Adipose tissue (tissue), 3 donors: ENCODE data around the gene MED7. TPM values are rescaled to one million over a fixed set of nuclear protein-coding genes. Genes with fewer than 3 reads are reported as not detected.

ENCODE experiments used
- H3K27ac ChIP-seq: one replicate; pipeline ENCODE4 v1.5.1; 2013; ENCODE audit warnings: low read depth, low read length
- WGBS, 3 donors: extraction: QIAGEN DNeasy Blood & Tissue Kit; methylation state at CpG; one replicate each; pipeline ENCODE4 v1.1.7; 2013; 5-methylcytosine and 5-hydroxymethylcytosine counted together
- polyA plus RNA-seq, 3 donors: library from polyadenylated mRNA; stranded (reverse); fragments of 200-250 nt; gene quantifications; one replicate each; pipeline ENCODE4 v1.2.3, GENCODE V29; 2013
- donor health status: healthy with polysubstance abuse.
- donor health status: Bipolar disorder and iron deficiency.
- donor health status: healthy.

MED7 gene
- polyA plus RNA-seq, 3 donors = 4.1 to 9.6 (median 7.6) TPM

GRCh38 chr5:157115502-157115901 is 27.2 kb downstream of the MED7 start:
- WGBS, 3 donors = 24 to 67% (median 38%) methylated on average over 1 of the region's 1 CpG
- no peak overlapping the region for H3K27ac ChIP-seq

GRCh38 chr5:157115012-157115411 is 27.7 kb downstream of the MED7 start:
- no peak overlapping the region for H3K27ac ChIP-seq

GRCh38 chr5:157113002-157113401 is 29.7 kb downstream of the MED7 start:
- WGBS, 3 donors = 36 to 61% (median 38%) methylated on average over 5 of the region's 5 CpGs
- no peak overlapping the region for H3K27ac ChIP-seq

- WGBS, 3 donors = 33 to 57% (median 35%) methylated on average over 1 of the region's 1 CpG
- H3K27ac ChIP-seq = no peak overlapping the region
These were observed 32.9 kb downstream of the MED7 start for GRCh38 chr5:157109744-157110143.

- H3K27ac ChIP-seq = no peak within 1 kb of the TSS
- 47 to 68% (median 54%) methylated on average over 4 of the region's 4 CpGs for WGBS, 3 donors
These were observed 33.7 kb downstream of the MED7 start, which contains the start of gene HAVCR2 for GRCh38 chr5:157108976-157109375. TSS of gene HAVCR2 (minus strand) at chr5:157109044. CDS start at chr5:157108983, 61 bp downstream.

GRCh38 chr5:157107508-157107907 is 35.2 kb downstream of the MED7 start:
- WGBS, 3 donors = 59 to 66% (median 60%) methylated on average over 3 of the region's 3 CpGs
- H3K27ac ChIP-seq = no peak overlapping the region

GRCh38 chr5:157106630-157107461 is 35.8 kb downstream of the MED7 start:
- WGBS, 3 donors = 67 to 79% (median 67%) methylated on average over 14 of the region's 14 CpGs

GRCh38 chr5:157100140-157100679 is 42.5 kb downstream of the MED7 start:
- WGBS, 3 donors = 55 to 76% (median 74%) methylated on average over 2 of the region's 2 CpGs
- no peak overlapping the region for H3K27ac ChIP-seq

More at GRCh38 chr5:157106630-157107461, 35.8 kb downstream of the MED7 start:
- H3K27ac ChIP-seq = no peak overlapping the region

GRCh38 chr5:157088342-157088990 is 54.2 kb downstream of the MED7 start:
- WGBS, 3 donors = 68 to 80% (median 73%) methylated on average over 3 of the region's 3 CpGs
- no peak overlapping the region for H3K27ac ChIP-seq

Other genes with a start within 250 kb of the MED7 start
- gene TIMD4, start 179.6 kb downstream of the MED7 start, polyA plus RNA-seq = under 1 TPM in 2 of 3 donors, not detected in 1; 0.72 to 1.00 TPM
- gene HAVCR1, start 83.7 kb downstream of the MED7 start, polyA plus RNA-seq = not detected
- 1 to 10 TPM; 1.2 to 7.5 (median 6.6) TPM for gene HAVCR2, start 33.8 kb downstream of the MED7 start, polyA plus RNA-seq
- gene GARIN3, start 23.4 kb upstream of the MED7 start, polyA plus RNA-seq = not detected
- 1 to 10 TPM in 1 of 3 donors, under 1 TPM in 2; 0.22 to 1.4 (median 0.90) TPM for gene ITK, start 38.0 kb upstream of the MED7 start, polyA plus RNA-seq
- 1 to 10 TPM; 4.4 to 6.8 (median 6.2) TPM for gene CYFIP2, start 123.3 kb upstream of the MED7 start, polyA plus RNA-seq